GM23248 (cell line): Measurements from ENCODE around the gene MARS1. TPM values are rescaled to one million over a fixed set of nuclear protein-coding genes. Genes with fewer than 3 reads are reported as not detected.

Experiments
- DNase-seq: peaks from one replicate; pipeline ENCODE4 v3.0.0-alpha.2; 2015
- H2AFZ ChIP-seq: fragments of 200-600 bp; sonication (generic); 2 replicates; pipeline ENCODE4 v1.6.1; 2016; ENCODE audit warnings: antibody characterized with exemption
- H3F3A ChIP-seq: fragments of 200-600 bp; sonication (generic); 2 replicates; pipeline ENCODE4 v1.6.1; 2016; ENCODE audit warnings: mild to moderate bottlenecking, antibody characterized with exemption, mixed run types; ENCODE audit not compliant: insufficient read depth
- H3K27ac ChIP-seq: fragments of 200-600 bp; sonication (generic); 2 replicates; pipeline ENCODE4 v1.5.1; 2016; ENCODE audit warnings: mild to moderate bottlenecking
- H3K27me3 ChIP-seq: fragments of 200-600 bp; sonication (generic); replicated peaks from 2 replicates; pipeline ENCODE4 v1.6.1; 2016; ENCODE audit warnings: mild to moderate bottlenecking; ENCODE audit not compliant: insufficient read depth
- H3K36me3 ChIP-seq: fragments of 200-600 bp; sonication (generic); 2 replicates; pipeline ENCODE4 v1.6.1; 2016; ENCODE audit warnings: low read depth, mild to moderate bottlenecking
- H3K4me1 ChIP-seq: fragments of 200-600 bp; sonication (generic); 2 replicates; pipeline ENCODE4 v1.6.1; 2016; ENCODE audit warnings: mild to moderate bottlenecking; ENCODE audit not compliant: insufficient read depth
- H3K4me2 ChIP-seq: fragments of 200-600 bp; sonication (generic); one replicate; pipeline ENCODE4 v1.6.1; 2016; ENCODE audit warnings: mild to moderate bottlenecking; ENCODE audit not compliant: unreplicated experiment
- H3K4me3 ChIP-seq: fragments of 200-600 bp; sonication (generic); 2 replicates; pipeline ENCODE4 v1.5.1; 2016; ENCODE audit warnings: mild to moderate bottlenecking
- H3K79me2 ChIP-seq: fragments of 200-600 bp; sonication (generic); 2 replicates; pipeline ENCODE4 v1.6.1; 2016; ENCODE audit warnings: mild to moderate bottlenecking; ENCODE audit not compliant: insufficient read depth
- H3K9ac ChIP-seq: fragments of 200-600 bp; sonication (generic); 2 replicates; pipeline ENCODE4 v1.6.1; 2016; ENCODE audit warnings: mild to moderate bottlenecking
- H3K9me2 ChIP-seq: fragments of 200-600 bp; sonication (generic); 2 replicates; pipeline ENCODE4 v1.6.1; 2016; ENCODE audit warnings: mixed run types, mild to moderate bottlenecking, moderate library complexity; ENCODE audit not compliant: insufficient read depth
- H3K9me3 ChIP-seq: fragments of 200-600 bp; sonication (generic); one replicate; pipeline ENCODE4 v1.6.1; 2017; ENCODE audit warnings: low read depth
- H4K20me1 ChIP-seq: fragments of 200-600 bp; sonication (generic); 2 replicates; pipeline ENCODE4 v1.6.0; 2016; ENCODE audit not compliant: insufficient read depth
- EZH2 ChIP-seq: fragments of 200-600 bp; sonication (generic); IDR thresholded peaks from 2 replicates; pipeline ENCODE4 v1.6.1; 2018; ENCODE audit warnings: antibody characterized with exemption, mild to moderate bottlenecking; ENCODE audit not compliant: insufficient read depth, poor library complexity, severe bottlenecking
- EZH2phosphoT487 ChIP-seq: fragments of 200-600 bp; sonication (generic); IDR thresholded peaks from 2 replicates; pipeline ENCODE4 v1.6.1; 2018; ENCODE audit warnings: antibody characterized with exemption, moderate library complexity, mild to moderate bottlenecking, low read depth; ENCODE audit not compliant: insufficient read depth
- WGBS, 2 experiments: methylation state at CpG; one replicate each; pipeline ENCODE4 v1.1.6; 2015 to 2017; ENCODE audit warnings: low lambda C conversion rate in 2 of 2, low coverage in 1 of 2; ENCODE audit errors: missing lambda C conversion rate in 2 of 2; 5-methylcytosine and 5-hydroxymethylcytosine counted together
- in situ Hi-C: fragments of 300-500 bp; cut with MboI; formaldehyde crosslinking; loops from 2 replicates; pipeline ENCODE4 v1.15.0; 2020
- polyA plus RNA-seq: library from polyadenylated mRNA; unstranded; fragments of >200 nt; fragmentation: Nextera tagmentation; extraction: Ambion mirVana; gene quantifications from 2 replicates; pipeline ENCODE4 v1.2.1, GENCODE V29; 2016
- total RNA-seq: library from RNA; depleted of rRNA; stranded (reverse); fragments of >200 nt; shearing (Covaris generic); gene quantifications from 2 replicates; pipeline ENCODE4 v1.2.3, GENCODE V29; 2014

MARS1 gene
- total and polyA plus RNA-seq, 2 experiments from 2014 or later = 184 to 272 TPM

- Histone ChIP-seq H3K36me3 (peaks cover 64% of the 10 kb centered on the region), H3K4me1 (no peaks in the 10 kb centered on the region), H3F3A (peaks cover 12% of the 10 kb centered on the region; the same call in 1 of the 2 replicates), H3K27me3 (no peaks in the 10 kb centered on the region), H4K20me1 (no peaks in the 10 kb centered on the region), H3K4me2 (no peak overlapping the region), H3K4me3 (no peak overlapping the region), H3K9me2 (no peaks in the 10 kb centered on the region), H3K9ac (no peak overlapping the region), H2AFZ (no peak overlapping the region), H3K79me2 (peaks cover 63% of the 10 kb centered on the region), H3K27ac (no peak overlapping the region), H3K9me3 (no peaks in the 10 kb centered on the region)
- DNase-seq = no peak
- TF ChIP-seq EZH2phosphoT487 (no peak), EZH2 (no peak)
- in situ Hi-C loops = no loop called here
Measured at GRCh38 chr12:57496822-57497221, 9.0 kb downstream of the MARS1 start.

DNA sequence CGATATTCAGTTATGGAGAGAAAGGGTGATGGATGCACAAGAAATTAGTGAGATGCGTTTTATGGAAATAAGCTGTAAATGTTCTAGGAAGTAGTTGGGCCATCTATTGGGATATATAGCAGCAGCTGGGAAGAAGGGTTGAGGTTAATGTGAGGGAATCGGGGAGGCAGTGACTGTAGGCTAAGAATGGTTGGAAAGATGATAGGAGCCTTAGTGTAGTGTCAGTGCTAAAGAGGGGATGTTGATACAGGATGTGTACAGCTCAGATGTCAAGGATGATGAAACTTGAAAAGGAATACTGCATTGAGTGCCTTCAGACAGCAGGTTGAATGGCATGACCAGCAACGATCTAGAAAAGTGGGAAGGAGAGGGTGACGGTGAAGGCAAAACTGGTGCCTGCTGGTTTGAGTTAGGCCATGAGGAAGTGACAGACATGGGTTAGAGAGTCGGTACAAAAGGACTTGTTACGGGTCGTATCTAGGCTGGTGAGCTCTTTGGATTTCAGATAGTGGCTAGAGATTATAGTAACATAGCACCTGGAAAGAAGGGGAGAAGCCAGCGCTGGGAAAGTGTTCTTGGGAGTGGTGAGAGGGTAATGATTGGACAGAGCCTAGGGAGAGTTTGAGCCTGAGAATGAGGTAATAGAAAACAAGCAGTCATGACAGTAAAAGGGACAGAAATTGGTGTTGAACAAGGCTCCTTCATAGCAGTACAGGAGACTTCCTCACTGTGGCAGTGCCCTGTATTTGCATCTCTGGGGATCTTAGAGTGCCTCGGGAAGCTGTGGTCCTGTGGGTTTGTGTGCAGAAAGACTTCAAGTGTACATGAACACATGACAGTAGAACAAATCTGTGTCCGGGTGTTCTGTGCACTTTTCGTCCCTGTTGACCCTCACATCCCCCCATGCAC lies 9.6 kb downstream of the MARS1 start:
- Histone ChIP-seq H3K79me2 (peaks cover 60% of the 10 kb centered on the region), H3K9me3 (no peaks in the 10 kb centered on the region), H3K36me3 (peaks cover 68% of the 10 kb centered on the region), H3K4me3 (no peak overlapping the region), H3K27ac (no peak overlapping the region), H3K27me3 (no peaks in the 10 kb centered on the region), H3K4me2 (no peak overlapping the region), H2AFZ (no peak overlapping the region), H3K9me2 (no peaks in the 10 kb centered on the region), H3F3A (peaks cover 15% of the 10 kb centered on the region; the same call in 1 of the 2 replicates), H3K9ac (no peak overlapping the region), H4K20me1 (no peaks in the 10 kb centered on the region), H3K4me1 (no peaks in the 10 kb centered on the region)
- 97 to 98% methylated on average over 12 of the region's 12 CpGs for WGBS, 2 experiments
- no peak for DNase-seq
- no peak for TF ChIP-seq EZH2
- TF ChIP-seq EZH2phosphoT487 = no peak
- in situ Hi-C loops = no loop called here

DNA sequence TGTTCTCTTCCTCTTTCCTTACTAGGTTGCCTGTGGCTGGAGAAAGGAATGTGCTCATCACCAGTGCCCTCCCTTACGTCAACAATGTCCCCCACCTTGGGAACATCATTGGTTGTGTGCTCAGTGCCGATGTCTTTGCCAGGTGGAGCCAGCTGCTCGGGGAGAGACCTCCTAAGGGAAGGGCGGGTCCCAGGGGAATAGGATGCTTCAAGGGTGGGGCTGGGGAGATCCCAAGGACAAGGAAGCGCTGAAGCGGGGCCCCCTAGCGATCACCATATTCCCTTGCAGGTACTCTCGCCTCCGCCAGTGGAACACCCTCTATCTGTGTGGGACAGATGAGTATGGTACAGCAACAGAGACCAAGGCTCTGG lies 10.2 kb downstream of the MARS1 start:
- Histone ChIP-seq H3K9ac (no peak overlapping the region), H3F3A (peaks cover 15% of the 10 kb centered on the region; the same call in 1 of the 2 replicates), H3K36me3 (peaks cover 63% of the 10 kb centered on the region), H4K20me1 (no peaks in the 10 kb centered on the region), H3K27ac (no peak overlapping the region), H3K79me2 (peaks cover 55% of the 10 kb centered on the region), H3K4me2 (no peak overlapping the region), H3K9me2 (no peaks in the 10 kb centered on the region), H3K27me3 (no peaks in the 10 kb centered on the region), H3K4me1 (no peaks in the 10 kb centered on the region), H3K4me3 (no peak overlapping the region), H3K9me3 (no peaks in the 10 kb centered on the region), H2AFZ (no peak overlapping the region)
- 95 to 98% methylated on average over 8 to 9 of the region's 9 CpGs for WGBS, 2 experiments
- in situ Hi-C loops = no loop called here
- no peak for DNase-seq
- no peak for TF ChIP-seq EZH2
- TF ChIP-seq EZH2phosphoT487 = no peak

GRCh38 chr12:57498571-57498970 lies 10.7 kb downstream of the MARS1 start:
- in situ Hi-C loops = no loop called here
- Histone ChIP-seq H4K20me1 (no peaks in the 10 kb centered on the region), H3K9me3 (no peaks in the 10 kb centered on the region), H3F3A (peaks cover 15% of the 10 kb centered on the region; the same call in 1 of the 2 replicates), H3K4me1 (no peaks in the 10 kb centered on the region), H2AFZ (no peak overlapping the region), H3K4me3 (no peak overlapping the region), H3K4me2 (no peak overlapping the region), H3K36me3 (peaks cover 63% of the 10 kb centered on the region), H3K9me2 (no peaks in the 10 kb centered on the region), H3K27ac (no peak overlapping the region), H3K79me2 (peaks cover 55% of the 10 kb centered on the region), H3K9ac (no peak overlapping the region), H3K27me3 (no peaks in the 10 kb centered on the region)
- 90 to 92% methylated on average over 4 of the region's 4 CpGs for WGBS, 2 experiments
- TF ChIP-seq EZH2phosphoT487 (no peak), EZH2 (no peak)
- no peak for DNase-seq
